Medulla oblongata (tissue), 1 donor: Measurements from ENCODE around the gene OCEL1.

Source experiments
- DNase-seq: peaks from one replicate; pipeline ENCODE4 v3.0.0-alpha.2; 2015; ENCODE audit errors: extremely low spot score

OCEL1 gene

DNA sequence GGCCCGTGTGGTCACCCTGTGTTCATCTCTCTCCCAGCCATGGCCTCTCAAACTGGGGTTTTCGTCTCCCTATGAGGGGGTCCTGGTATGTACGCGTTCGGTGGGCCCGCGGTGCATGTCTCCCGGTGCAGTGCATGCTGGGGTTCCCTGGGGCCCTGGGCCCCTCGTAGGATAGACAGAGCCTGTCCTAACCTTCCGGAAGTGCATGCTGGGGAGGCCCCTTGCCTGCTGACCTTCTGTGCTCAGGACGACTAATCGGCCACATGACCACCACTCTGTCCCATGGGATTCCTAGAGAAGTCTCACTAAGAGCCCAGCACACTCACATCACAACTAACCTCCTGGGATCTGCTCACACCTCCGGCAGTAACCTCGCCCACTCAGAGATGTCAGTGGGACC, 15.7 kb upstream of the OCEL1 start:
- DNase-seq, result no peak

DNA sequence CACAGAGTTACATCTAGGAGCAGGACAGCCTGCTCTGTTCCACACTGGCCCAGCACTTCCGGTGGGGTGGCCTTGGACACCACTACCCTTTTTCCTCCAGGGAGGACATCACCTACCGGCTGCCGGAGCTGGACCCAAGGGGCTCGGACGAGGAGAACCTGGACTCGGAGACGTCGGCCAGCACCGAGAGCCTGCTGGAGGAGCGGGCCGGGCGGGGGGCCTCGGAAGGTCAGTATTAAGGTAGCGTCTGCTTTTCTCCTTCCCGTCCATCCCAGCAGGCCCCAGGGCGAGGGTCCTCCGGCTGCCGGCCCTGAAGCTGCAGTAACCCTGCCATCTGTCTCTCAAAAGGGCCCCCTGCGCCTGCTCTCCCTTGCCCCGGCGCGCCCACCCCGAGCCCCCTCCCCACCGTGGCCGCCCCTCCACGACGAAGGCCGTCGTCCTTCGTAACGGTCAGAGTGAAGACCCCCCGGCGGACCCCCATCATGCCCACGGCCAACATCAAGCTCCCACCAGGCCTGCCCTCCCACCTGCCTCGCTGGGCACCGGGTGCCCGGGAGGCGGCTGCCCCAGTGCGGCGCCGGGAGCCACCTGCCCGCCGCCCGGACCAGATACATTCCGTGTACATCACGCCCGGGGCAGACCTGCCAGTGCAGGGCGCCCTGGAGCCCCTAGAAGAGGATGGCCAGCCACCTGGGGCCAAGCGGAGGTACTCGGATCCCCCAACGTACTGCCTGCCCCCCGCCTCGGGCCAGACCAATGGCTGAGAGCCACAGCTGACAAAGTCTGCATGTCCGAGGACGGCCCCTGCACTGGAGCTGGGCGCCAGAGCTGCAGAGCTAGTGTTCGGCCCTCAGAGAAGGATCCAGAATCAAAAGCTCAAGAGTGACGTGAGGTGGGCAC, 14.2 kb upstream of the OCEL1 start:
- DNase-seq, result no peak

DNA sequence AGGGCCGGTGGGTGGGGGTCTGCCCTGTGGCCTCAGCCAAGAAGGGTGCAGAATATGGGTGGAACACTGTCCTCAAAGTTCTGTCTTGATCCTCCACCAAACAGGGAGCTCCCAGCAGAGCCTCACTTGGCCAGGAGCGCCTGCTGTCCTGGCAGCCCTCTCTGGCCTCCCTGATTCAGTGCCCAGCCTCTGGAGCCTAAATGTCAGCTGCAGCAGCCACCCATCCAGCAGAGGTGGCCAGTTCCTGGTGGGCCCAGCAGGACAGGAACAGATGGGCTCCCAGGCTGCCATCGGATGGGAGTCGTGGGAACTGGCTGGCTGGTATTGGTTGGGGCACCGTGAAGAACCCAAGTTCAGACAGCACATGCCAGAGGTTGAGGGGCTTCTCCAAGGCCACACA, 12.7 kb upstream of the OCEL1 start:
- no peak for DNase-seq

DNA sequence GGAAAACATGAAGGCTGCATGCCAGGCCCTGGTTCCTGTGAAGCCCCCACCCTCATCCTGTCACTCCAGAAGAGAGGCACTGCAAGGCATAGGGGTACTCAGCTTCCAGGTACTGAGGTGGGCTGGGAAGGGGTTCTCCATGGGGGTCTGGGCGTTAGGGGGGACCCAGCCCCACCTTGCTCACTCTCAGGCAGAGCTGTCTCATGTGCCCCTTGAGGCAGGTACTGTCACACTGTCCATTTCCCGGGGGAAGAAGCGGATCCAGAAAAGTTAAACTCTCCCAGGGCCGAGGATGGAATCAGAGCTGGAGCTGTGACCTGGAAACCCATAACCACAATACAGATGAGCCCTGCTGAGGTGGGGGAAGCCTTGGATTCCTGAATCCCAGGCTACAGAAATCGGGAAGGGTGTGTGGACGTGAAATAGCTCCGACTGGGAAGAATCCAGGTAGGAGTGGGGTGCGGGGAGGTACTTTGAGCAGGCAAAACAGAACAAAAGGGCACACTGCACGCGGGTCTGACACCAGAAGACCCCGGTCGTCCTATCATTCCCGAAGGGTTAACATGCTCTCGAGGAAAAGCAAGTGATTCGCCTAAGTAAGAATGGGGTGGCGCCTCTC, 11.4 kb upstream of the OCEL1 start:
- DNase-seq, result no peak

DNA sequence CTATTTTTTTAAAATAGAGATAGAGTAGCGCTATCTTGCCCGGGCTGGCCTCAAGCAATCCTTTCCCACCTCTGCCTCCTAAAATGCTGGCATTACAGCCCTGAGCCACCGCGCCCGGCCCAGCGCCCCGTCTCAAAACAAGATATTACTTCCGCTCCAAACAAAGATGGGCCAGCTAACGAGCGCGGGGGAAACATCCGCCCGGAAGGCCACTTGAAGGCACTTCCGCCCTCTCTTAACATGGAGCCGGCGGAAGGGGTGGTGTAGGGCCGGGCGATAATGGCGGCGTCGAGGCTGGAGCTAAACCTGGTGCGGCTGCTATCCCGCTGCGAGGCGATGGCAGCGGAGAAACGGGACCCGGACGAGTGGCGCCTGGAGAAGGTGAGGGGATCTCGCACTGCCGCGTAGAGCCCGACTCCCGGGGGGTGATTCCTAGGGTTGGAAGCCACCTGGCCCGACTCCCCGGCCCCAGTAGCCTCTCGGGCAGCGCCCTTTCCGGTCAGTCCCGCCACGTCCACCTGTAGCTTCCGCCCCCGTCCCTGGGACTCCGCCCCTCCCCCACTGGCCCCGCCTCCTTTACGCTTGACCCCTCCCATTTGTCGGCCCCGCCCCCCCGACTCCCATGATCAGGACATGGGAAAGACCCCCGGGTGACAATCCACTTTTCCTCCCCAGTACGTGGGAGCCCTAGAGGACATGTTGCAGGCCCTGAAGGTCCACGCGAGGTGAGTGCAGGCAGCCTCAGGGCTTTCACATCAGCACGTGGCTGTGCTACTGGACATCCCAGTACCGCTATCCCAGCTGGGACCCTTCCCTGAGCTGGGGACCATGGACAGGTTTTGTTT, 10.7 kb upstream of the OCEL1 start, which contains the start of gene USE1:
Gene USE1 (plus strand): TSS at position 231 of the 845 bp plus-strand sequence. CDS start 49 bp downstream, at position 280.
- DNase-seq, result peak; percentile 95

DNA sequence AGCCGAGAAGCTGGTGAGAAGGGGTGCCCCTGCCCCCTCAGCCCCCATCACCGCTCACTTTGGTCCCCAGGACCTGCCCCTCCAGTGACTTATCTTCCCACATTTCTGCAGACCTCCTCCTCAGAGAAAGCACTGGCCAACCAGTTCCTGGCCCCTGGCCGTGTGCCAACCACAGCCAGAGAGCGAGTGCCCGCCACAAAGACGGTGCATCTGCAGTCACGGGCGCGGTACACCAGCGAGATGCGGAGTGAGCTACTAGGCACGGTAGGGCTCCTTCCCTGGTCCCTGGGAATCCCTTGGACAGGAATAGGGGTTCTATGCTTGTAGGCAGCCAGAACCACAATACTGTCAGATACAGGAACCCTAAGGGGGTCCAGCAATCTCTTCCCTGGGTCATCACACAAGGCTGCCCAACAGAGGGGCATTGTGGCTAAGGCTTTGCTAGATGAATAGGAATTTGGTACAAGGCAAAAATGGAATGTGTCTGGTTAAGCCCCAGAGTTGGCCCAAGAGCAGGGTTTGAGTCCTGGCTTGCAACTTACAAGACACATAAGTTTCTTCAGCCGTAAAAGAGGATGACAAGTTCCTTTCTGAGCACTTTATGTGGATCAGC, 9.9 kb upstream of the OCEL1 start:
- DNase-seq, result no peak

DNA sequence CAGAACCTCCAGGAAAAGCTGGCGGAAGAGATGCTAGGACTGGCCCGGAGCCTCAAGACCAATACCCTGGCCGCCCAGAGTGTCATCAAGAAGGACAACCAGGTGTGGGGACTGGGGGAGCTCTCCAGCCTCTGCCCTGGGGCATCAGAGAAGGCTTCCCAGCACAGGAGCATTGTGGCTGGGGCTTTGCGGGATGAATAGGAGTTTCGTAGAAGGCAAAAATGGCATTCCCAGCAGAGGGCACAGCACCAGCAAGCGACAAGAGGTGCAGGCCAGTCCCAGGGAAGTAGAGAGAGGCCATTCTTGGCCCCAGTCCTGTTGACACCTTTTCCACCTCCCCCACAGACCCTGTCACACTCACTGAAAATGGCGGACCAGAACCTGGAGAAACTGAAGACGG, 6.7 kb upstream of the OCEL1 start:
- no peak for DNase-seq

DNA sequence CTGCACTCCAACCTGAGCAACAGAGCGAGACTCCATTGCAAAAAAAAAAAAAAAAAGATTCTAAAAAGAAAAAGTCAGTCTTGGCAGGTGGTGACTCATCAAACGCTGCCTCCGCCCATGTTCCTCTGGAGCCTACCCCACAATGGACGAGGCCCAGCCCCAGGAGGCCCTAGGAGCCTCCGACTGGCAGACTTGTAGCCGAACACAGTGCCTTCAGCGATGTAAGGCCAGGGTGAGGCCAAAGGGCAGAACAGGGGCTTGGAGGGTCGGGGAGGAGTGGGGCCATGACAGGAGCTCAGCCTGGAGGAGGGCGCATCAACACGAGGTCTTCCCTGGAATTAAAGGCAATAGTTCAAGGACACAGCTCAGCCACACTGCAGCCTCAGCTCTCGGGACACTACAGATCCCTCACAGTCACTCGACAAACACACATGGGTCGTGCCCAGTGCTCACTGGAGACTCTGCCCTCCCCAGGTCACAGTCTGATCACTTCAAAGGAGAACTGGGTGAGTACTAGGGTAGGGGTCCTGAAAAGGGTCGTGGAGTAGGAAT, 5.7 kb upstream of the OCEL1 start:
- DNase-seq, result no peak

DNA sequence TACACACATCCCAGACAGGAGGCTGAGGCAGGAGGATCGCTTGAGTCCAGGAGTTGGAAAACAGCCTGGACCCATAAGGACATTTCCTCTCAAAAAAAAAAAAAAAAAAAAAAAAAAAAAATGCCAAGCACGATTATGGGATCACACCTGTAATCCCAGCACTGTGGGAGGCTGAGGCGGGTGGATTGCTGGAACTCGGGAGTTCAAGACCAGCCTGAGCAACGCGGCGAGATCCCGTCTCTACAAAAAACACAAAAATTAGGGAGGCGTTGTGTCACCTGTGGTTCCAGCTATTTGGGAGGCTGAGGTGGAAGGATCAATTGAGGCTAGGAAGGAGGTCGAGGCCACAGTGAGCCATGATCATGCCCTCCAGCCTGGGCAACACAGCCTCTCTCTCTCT, 973 bp upstream of the OCEL1 start:
- no peak for DNase-seq

DNA sequence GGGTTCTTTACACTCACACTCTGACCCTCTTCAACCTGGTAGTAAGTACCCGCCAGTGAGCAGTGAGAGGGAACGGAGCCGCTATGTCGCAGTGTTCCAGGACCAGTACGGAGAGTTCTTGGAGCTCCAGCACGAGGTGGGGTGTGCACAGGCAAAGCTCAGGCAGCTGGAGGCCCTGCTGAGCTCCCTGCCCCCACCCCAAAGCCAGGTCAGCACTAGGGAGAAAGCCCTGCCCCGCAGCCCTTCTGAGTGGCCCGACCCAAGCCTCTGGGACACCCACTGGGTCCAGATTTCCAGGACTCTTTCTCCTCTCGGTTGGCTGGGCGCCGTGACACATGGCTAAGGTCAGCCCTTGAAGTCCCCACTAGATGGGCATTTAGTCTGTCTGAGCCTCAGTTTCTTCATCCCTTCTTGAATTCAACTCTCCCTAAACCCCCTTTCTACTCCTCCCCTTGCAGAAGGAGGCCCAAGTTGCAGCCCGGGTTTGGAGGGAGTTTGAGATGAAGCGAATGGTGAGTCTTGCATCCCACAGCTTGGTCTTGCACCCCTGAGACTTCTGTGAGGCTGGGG, 1.9 kb downstream of the OCEL1 start:
- DNase-seq, result no peak

DNA sequence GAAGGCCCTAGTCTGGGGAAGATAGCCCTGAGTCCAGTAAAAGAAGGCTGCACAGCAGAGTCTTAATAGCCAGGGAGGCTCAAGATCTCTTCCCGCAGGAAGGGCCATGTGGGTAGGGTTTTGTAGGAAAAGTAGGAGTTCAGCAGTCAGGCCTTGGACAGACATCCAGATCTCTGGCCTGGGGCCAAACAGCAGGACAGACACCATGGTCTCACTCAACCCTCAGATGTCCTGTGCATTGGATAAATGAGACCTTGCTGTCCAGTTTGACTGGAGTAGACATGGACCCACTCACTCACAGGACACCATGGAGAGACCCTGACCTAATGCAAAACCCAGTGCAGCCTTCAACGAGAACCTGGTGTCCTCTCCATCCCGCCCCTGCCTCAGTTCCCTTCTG, 3.9 kb downstream of the OCEL1 start:
- DNase-seq, result no peak

DNA sequence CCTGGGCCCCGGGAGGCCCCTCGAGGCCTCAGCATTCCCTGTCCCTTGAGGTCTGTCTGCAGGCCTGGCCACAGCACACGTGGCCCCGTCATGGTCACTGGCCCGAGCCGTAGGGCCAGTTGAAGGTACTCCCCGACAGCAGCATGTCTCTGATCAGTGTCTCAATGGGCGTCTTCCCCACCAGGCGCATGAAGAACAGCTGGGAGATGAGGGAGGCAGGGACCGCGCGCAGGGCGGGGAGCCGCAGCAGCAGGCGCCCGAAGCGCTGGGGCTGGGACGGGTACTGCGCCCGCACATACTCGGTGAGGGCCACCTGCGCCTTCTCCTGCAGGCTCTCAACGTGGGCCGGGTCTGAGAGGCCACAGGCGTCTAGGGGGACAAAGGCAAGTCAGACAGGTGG, 6.2 kb downstream of the OCEL1 start:
- DNase-seq, result no peak

DNA sequence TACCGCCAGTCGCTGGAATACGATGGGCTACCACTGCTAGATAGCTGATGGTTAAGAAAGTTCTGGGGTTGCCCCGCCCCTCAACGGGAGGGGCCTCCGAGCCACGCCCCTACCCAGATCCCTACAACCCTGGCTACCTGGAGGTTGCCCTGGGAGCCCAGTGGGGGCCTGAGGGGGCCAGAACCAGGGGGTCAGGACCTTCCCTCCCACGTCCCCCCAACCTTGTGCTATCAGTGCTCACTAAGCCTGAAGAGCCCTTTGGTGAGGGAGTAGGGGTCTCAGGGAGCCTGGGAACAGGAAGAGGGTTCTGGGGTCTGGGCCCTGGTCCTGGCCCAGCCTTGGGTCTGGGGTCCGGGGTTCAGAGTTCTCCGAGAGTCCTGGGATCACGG, 8.9 kb downstream of the OCEL1 start:
- DNase-seq, result no peak

DNA sequence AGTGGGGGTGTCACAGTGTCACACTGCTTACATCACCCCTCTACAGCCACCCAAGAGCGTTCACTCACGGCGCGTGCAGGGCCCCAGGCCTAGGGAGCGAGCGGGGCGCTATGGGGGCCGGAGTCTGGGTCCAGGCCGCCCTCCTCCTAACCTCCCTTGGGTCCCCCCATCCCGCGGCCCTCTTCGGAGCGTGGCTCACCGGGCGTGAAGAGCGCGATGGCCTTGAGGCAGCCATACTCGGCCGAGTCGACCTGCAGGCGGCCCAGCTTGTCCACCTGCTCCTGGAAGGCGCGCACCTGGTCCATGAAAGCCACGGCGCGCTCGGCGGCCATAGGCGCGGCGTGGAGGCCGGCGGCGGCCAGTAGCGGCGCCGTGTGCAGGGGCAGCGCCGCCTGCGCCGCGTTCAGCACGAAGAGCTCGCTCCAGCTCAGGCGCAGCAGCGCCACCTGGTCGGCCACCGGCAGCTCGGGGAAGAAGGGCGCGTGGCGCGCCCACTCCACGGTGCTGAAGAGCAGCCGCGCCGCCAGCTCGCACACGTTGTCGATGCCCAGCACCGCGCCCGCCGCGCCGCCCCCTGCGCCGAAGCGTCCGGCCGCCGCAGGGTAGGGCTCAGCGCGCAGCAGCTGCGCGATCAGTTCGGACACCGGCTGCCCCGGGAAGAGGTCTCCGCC, 9.4 kb downstream of the OCEL1 start:
- DNase-seq, result peak; percentile 60

DNA sequence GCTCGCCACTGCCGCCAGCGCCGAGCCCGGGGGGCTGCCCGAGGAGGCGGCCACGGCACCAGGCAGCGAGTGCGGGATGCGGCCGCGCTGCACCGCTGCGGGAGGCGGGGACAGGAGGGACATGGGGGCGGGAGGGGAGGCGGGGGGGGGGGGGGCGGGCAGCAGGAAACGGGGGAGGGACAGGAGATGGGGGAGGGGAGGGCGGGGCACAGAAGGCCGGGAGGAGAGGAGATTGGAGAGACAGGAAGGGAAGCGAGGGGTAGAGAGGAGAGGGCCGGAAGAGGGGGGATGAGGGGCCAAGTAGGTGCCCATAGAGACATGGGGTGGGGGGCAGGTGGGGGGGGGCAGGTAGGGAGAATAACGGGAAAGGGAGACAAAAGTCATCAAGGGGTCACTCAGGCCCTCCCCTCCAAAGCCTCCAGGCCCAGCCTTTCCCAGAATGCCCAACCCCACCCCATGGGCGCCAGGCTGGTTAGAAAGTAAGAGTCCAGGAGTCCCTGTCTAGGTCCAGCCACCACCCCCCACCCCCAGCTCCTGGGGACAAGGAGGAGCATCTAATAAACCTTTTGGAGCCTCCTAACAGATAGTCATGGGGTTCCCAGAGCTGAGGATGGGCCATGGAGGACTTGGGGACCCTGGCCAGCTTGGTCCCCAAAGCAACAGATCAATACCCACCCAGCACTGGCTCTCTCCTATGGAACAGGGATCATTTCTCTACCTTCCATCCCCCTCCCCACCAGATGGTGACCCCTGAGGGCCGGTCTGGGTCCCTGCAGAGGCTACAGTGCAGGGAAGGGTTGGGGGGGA, 10.1 kb downstream of the OCEL1 start:
- DNase-seq, result no peak

DNA sequence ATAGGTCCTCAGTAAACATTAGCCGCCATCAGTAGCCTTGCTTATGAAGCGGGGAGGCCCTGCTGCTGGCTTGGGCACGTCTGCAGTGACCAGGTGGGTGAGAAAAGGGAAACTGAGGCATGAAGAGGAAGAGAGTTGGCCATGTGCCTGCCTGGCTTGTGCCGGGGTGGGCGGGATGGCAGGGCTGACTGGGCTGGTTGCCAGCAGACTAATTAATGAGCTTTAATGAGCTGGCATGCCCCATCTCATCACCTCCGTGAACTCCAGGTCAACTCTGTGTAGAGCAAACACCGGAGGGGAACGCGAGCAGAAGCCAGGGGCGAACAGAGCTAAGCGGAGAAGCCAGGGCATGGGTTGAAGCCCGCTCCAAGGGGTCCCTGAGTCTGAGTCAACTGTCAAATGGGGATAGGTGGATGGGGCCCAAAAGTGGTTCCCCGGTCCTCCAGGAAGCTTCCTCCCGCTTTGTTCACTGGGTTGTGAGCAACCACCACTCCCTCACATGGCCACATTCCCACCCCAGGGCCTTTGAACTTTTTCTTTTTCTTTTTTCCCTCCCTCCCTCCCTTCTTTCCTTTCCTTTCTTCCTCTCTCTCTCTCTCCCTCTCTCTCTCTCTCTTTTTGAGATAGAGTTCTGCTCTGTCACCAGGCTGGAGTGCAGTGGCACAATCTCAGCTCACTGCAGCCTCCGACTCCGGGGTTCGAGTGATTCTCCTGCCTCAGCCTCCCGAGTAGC, 11.0 kb downstream of the OCEL1 start:
- no peak for DNase-seq

DNA sequence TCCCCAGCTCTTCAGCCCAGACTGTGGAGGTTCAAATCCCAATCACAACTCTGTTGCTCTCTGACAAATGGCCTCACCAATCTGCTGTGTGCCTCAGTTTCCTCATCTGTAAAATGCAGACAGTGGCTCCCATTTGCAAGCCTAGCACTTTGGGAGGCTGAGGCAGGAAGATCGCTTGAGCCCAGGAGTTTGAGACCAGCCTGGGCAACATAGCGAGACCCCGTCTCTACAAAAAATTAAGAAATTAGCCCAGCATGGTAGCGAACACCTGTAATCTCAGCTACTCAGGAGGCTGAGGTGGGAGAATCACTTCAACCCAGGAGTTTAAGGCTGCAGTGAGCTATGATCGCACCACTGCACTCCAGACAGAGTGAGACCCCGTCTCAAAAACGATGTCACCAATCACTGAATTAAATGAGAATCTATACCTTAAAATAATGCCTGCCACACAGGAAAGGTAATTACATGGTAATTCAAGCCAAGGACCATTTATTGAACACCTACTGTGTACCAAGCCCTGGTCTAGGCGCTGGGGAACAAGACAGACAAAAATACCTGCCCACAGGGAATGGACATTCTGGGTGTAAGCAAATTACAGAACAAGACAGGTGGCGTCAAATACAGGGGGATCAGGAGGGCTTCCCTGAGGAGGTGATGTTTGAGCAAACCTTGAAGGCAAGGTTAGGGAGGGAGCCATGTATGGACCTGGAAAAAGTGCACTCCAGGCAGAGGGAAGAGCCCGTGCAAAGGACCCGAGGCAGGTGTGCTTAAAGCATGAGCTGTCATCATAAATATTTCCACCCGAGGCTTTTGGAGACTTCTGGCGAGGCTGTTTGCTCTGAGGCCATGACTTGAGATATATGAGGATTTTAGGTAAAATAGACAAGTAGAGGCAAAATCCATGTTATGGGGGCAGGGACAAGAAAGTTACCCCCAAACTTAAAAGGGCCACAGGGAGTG, 12.0 kb downstream of the OCEL1 start:
- no peak for DNase-seq
